ENCODE data around the gene PREB. TPM values are rescaled to one million over a fixed set of nuclear protein-coding genes. Genes with fewer than 3 reads are reported as not detected.
"Not testable (repeated sequence)": the region's sequence is repeated elsewhere in the genome, so short reads cannot be mapped to it uniquely, and the experiment has no call there.

PREB gene
- total RNA-seq, 1 donor from 2014 or later = 37.7 TPM

GRCh38 chr2:27177441-27178351 lies 43.3 kb upstream of the PREB start:
- no peaks in the 10 kb centered on the region for H3K9me3 ChIP-seq
- H3K4me1 ChIP-seq = no peaks in the 10 kb centered on the region
- H3K27me3 ChIP-seq (ENCODE audit: low read depth) = no peaks in the 10 kb centered on the region
- no peak for TF ChIP-seq CTCF (IDR thresholded peaks at IDR 0.05)
- H3K27ac ChIP-seq = no peak overlapping the region
- no peak for ATAC-seq
- intact Hi-C loops (cut with DNase I) = no loop called here
- no peak overlapping the region for H3K4me3 ChIP-seq
- no peak for DNase-seq
- H3K36me3 ChIP-seq = no peaks in the 10 kb centered on the region

- intact Hi-C loops (cut with DNase I); H3K4me3 ChIP-seq; ATAC-seq; H3K27me3 ChIP-seq (ENCODE audit: low read depth); H3K27ac ChIP-seq; H3K36me3 ChIP-seq; H3K9me3 ChIP-seq; DNase-seq; H3K4me1 ChIP-seq: not testable (repeated sequence)
Observed at GRCh38 chr2:27175781-27176180, 41.3 kb upstream of the PREB start.

- intact Hi-C loops (cut with DNase I) = no loop called here
- no peaks in the 10 kb centered on the region for H3K4me1 ChIP-seq
- no peaks in the 10 kb centered on the region for H3K27me3 ChIP-seq (ENCODE audit: low read depth)
- no peak for TF ChIP-seq CTCF (IDR thresholded peaks at IDR 0.05)
- H3K4me3 ChIP-seq = no peak overlapping the region
- ATAC-seq = peak; percentile 65 to 68
- H3K36me3 ChIP-seq = no peaks in the 10 kb centered on the region
- no peak for DNase-seq
- H3K27ac ChIP-seq = no peak overlapping the region
- H3K9me3 ChIP-seq = no peaks in the 10 kb centered on the region
Observed at GRCh38 chr2:27175330-27175729, 40.9 kb upstream of the PREB start.

- Histone ChIP-seq H3K27me3 (ENCODE audit: low read depth) (no peaks in the 10 kb centered on the region), H3K9me3 (no peaks in the 10 kb centered on the region), H3K4me1 (no peaks in the 10 kb centered on the region), H3K36me3 (no peaks in the 10 kb centered on the region), H3K4me3 (no peak overlapping the region), H3K27ac (no peak overlapping the region)
- no peak for TF ChIP-seq CTCF (IDR thresholded peaks at IDR 0.05)
- no peak for DNase-seq
- no peak for ATAC-seq
- intact Hi-C loops (cut with DNase I) = no loop called here
Observed at GRCh38 chr2:27174638-27175037, 40.2 kb upstream of the PREB start.

GRCh38 chr2:27171351-27171848 lies 37.0 kb upstream of the PREB start:
- no peak overlapping the region for H3K4me3 ChIP-seq
- ATAC-seq (no peak), DNase-seq (no peak)
- no peaks in the 10 kb centered on the region for H3K4me1 ChIP-seq
- H3K36me3 ChIP-seq = no peaks in the 10 kb centered on the region
- intact Hi-C loops (cut with DNase I) = no loop called here
- TF ChIP-seq CTCF (IDR thresholded peaks at IDR 0.05) = no peak
- H3K27me3 ChIP-seq (ENCODE audit: low read depth) = no peaks in the 10 kb centered on the region
- H3K9me3 ChIP-seq = no peaks in the 10 kb centered on the region
- no peak overlapping the region for H3K27ac ChIP-seq
